Measurements from ENCODE around the gene COL11A2. TPM values are rescaled to one million over a fixed set of nuclear protein-coding genes. Genes with fewer than 3 reads are reported as not detected.

The COL11A2 gene
- total RNA-seq, 1 donor from 2014 or later, result 0.32 TPM

GRCh38 chr6:33114406-33114805, 77.9 kb downstream of the COL11A2 start:
- ATAC-seq, result no peak

- no peak for ATAC-seq
These were observed 78.5 kb downstream of the COL11A2 start for GRCh38 chr6:33113755-33114154.

Other genes with a start within 250 kb of the COL11A2 start
- gene HLA-DMA, start 239.4 kb downstream of the COL11A2 start, total RNA-seq, result 16.2 TPM
- 99.3 TPM for gene BRD2, start 223.9 kb downstream of the COL11A2 start, total RNA-seq
- 1.4 TPM for gene HLA-DOA, start 182.9 kb downstream of the COL11A2 start, total RNA-seq
- gene HLA-DPA1, start 118.8 kb downstream of the COL11A2 start, total RNA-seq, result 12.7 TPM
- 10.5 TPM for gene HLA-DPB1, start 116.5 kb downstream of the COL11A2 start, total RNA-seq
- gene RXRB, start 8.2 kb upstream of the COL11A2 start, total RNA-seq, result 19.6 TPM
- 31.1 TPM for gene SLC39A7, start 8.4 kb upstream of the COL11A2 start, total RNA-seq
- 27.3 TPM for gene HSD17B8, start 12.2 kb upstream of the COL11A2 start, total RNA-seq
- gene RING1, start 16.0 kb upstream of the COL11A2 start, total RNA-seq, result 27.0 TPM
- gene VPS52, start 79.4 kb upstream of the COL11A2 start, total RNA-seq, result 38.8 TPM
- 3,499 TPM for gene RPS18, start 79.6 kb upstream of the COL11A2 start, total RNA-seq
- 16.9 TPM for gene B3GALT4, start 84.7 kb upstream of the COL11A2 start, total RNA-seq
- gene WDR46, start 96.8 kb upstream of the COL11A2 start, total RNA-seq, result 31.5 TPM
- gene PFDN6, start 97.1 kb upstream of the COL11A2 start, total RNA-seq, result 39.9 TPM
- 55.8 TPM for gene RGL2, start 106.5 kb upstream of the COL11A2 start, total RNA-seq
- 63.5 TPM for gene TAPBP, start 121.6 kb upstream of the COL11A2 start, total RNA-seq
- 10.6 TPM for gene ZBTB22, start 125.3 kb upstream of the COL11A2 start, total RNA-seq
- 28.1 TPM for gene DAXX, start 130.5 kb upstream of the COL11A2 start, total RNA-seq
- 19.0 TPM for gene KIFC1, start 199.4 kb upstream of the COL11A2 start, total RNA-seq
- gene PHF1, start 218.5 kb upstream of the COL11A2 start, total RNA-seq, result 13.4 TPM
- gene CUTA, start 225.6 kb upstream of the COL11A2 start, total RNA-seq, result 92.4 TPM
- gene SYNGAP1, start 227.6 kb upstream of the COL11A2 start, total RNA-seq, result 7.1 TPM

Data from esophagus mucosa (tissue), 1 donor.